HUES48 (cell line): ENCODE results near the gene GABBR1.

Experiments
- H3K27ac ChIP-seq: one replicate; pipeline ENCODE4 v1.7.0; 2013; ENCODE audit warnings: low read depth, low read length, inconsistent platforms
- H3K27me3 ChIP-seq: 2 replicates; pipeline ENCODE4 v1.6.1; 2013; ENCODE audit warnings: mild to moderate bottlenecking, low read length; ENCODE audit not compliant: control insufficient read depth, insufficient read depth
- H3K36me3 ChIP-seq: 2 replicates; pipeline ENCODE4 v1.6.1; 2013; ENCODE audit warnings: low read length; ENCODE audit not compliant: control insufficient read depth, insufficient read depth
- H3K4me1 ChIP-seq: 2 replicates; pipeline ENCODE4 v1.6.1; 2013; ENCODE audit warnings: mild to moderate bottlenecking, low read length; ENCODE audit not compliant: control insufficient read depth, insufficient read depth
- H3K4me3 ChIP-seq: 2 replicates; pipeline ENCODE4 v1.5.1; 2013; ENCODE audit warnings: mild to moderate bottlenecking, low read depth, low read length
- H3K9ac ChIP-seq: 2 replicates; pipeline ENCODE4 v1.6.1; 2013; ENCODE audit warnings: mild to moderate bottlenecking, low read depth, low read length, moderate library complexity
- H3K9me3 ChIP-seq: 2 replicates; pipeline ENCODE4 v1.6.1; 2013; ENCODE audit warnings: low read length; ENCODE audit not compliant: control insufficient read depth, insufficient read depth

The GABBR1 gene

DNA sequence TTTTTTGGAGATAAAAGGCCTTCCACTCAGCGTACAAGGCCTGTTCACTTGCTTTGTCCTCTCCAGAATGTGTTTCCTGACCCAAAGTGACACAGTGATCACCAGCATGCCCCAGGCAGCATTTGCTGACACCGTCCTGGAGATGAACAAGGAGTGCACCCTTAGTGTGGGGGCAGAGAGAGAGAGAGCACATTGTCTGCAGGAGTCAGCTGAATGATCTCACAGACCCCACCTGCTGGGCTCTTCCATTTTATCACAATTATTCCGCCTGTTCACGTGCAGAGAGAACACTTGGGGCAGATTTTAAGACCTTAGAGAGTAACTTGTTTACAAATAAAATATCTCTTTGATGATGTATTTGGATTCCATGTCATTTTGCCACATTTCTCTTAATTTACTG lies 122.8 kb downstream of the GABBR1 start:
- H3K9ac ChIP-seq = no peak overlapping the region
- no peak overlapping the region for H3K27ac ChIP-seq
- H3K9me3 ChIP-seq = no peaks in the 10 kb centered on the region
- no peak overlapping the region for H3K4me3 ChIP-seq
- H3K4me1 ChIP-seq = 0 out of 2 replicates have a peak, but pooled peaks cover 4% of the 10 kb centered on the region
- no peaks in the 10 kb centered on the region for H3K36me3 ChIP-seq
- no peaks in the 10 kb centered on the region for H3K27me3 ChIP-seq
